ENCODE measurements around the gene MEIS2.

MEIS2 gene

GRCh38 chr15:36867436-36867835 lies 232.9 kb downstream of the MEIS2 start:
- FAIRE-seq (no peak), DNase-seq (ENCODE audit: insufficient read length, low spot score) (no peak)
- TF ChIP-seq PAX5 (IDR thresholded peaks at IDR 0.05; ENCODE audit: insufficient read depth, low read length, severe bottlenecking) (no peak), POU2F2 (IDR thresholded peaks at IDR 0.05; ENCODE audit: low read depth, low read length) (no peak), POLR2AphosphoS5 (IDR thresholded peaks at IDR 0.05; ENCODE audit: low read depth, low read length) (no peak), SPI1 (IDR thresholded peaks at IDR 0.05; ENCODE audit: low read depth, low read length) (no peak), TAF1 (IDR thresholded peaks at IDR 0.05; ENCODE audit: low read depth, low read length) (no peak)

DNA sequence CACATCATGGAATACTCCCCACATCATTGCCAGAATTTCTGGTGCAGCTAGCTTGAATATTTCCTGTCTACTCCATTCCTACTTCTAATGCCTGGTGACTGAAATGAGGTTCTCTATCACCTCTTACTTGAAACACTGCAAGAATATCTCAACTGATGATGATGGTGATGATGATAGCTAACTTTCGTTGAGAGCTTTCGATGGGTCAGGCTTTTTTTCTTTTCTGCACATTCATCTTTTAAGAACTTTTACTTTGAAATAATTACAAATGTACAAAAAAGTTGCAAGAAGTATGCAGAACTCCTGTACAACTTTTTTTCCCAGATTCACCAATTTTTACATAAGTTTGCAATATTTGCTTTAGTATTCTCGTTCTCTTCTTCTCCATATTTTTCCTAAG lies 233.5 kb downstream of the MEIS2 start:
- no peak for DNase-seq (ENCODE audit: insufficient read length, low spot score)
- no peak for FAIRE-seq
- TF ChIP-seq SPI1 (IDR thresholded peaks at IDR 0.05; ENCODE audit: low read depth, low read length) (no peak), POLR2AphosphoS5 (IDR thresholded peaks at IDR 0.05; ENCODE audit: low read depth, low read length) (no peak), POU2F2 (IDR thresholded peaks at IDR 0.05; ENCODE audit: low read depth, low read length) (no peak), PAX5 (IDR thresholded peaks at IDR 0.05; ENCODE audit: insufficient read depth, low read length, severe bottlenecking) (no peak), TAF1 (IDR thresholded peaks at IDR 0.05; ENCODE audit: low read depth, low read length) (no peak), POLR2A (IDR thresholded peaks at IDR 0.05; ENCODE audit: low read depth, low read length) (no peak)

DNA sequence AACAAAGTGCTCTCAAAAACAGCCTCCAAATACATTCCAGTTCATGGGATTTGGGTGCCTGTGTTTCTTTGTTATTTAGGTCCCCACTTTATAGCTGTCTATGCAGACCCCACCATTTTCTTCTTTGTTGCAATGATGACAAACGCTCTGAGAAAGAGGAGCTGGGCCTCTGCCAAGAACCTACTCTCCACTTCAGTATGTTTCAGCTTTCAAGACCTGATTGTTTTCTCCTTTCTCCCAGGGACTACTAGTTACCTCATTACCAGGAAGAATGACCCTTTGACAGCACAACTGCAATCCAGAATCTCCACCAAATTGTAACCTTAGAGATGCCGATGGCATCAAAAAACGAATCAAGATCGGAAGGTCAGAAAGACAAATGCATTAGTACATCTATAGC lies 236.8 kb downstream of the MEIS2 start:
- DNase-seq (ENCODE audit: insufficient read length, low spot score) = no peak
- TF ChIP-seq POLR2A (IDR thresholded peaks at IDR 0.05; ENCODE audit: low read depth, low read length) (no peak), PAX5 (IDR thresholded peaks at IDR 0.05; ENCODE audit: insufficient read depth, low read length, severe bottlenecking) (no peak), TAF1 (IDR thresholded peaks at IDR 0.05; ENCODE audit: low read depth, low read length) (no peak), POLR2AphosphoS5 (IDR thresholded peaks at IDR 0.05; ENCODE audit: low read depth, low read length) (no peak)
- FAIRE-seq = no peak

GRCh38 chr15:36860792-36861191 lies 239.6 kb downstream of the MEIS2 start:
- TF ChIP-seq TAF1 (IDR thresholded peaks at IDR 0.05; ENCODE audit: low read depth, low read length) (no peak), SPI1 (IDR thresholded peaks at IDR 0.05; ENCODE audit: low read depth, low read length) (no peak), PAX5 (IDR thresholded peaks at IDR 0.05; ENCODE audit: insufficient read depth, low read length, severe bottlenecking) (no peak), POU2F2 (IDR thresholded peaks at IDR 0.05; ENCODE audit: low read depth, low read length) (no peak), POLR2A (IDR thresholded peaks at IDR 0.05; ENCODE audit: low read depth, low read length) (no peak), POLR2AphosphoS5 (IDR thresholded peaks at IDR 0.05; ENCODE audit: low read depth, low read length) (no peak)
- FAIRE-seq = no peak
- DNase-seq (ENCODE audit: insufficient read length, low spot score) = no peak

DNA sequence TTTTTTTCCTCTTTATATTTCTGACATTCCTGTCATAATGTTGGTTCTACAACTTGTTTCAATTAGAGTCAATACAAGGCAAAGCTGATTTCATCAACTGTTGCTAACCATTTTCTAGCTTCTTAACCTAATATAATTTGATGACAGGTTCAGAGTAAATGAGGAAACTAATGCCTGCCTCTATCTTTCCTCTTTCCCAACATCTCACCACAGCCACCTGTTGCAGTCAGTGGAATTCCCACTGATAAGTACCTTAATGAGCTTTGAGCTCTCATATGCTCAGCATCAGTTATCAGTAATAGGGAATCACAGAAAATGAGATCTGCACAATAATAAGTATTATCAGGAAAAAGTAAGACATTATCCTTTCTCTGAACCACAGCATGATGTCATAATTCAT lies 241.9 kb downstream of the MEIS2 start:
- TF ChIP-seq PAX5 (IDR thresholded peaks at IDR 0.05; ENCODE audit: insufficient read depth, low read length, severe bottlenecking) = no peak
- no peak for TF ChIP-seq POLR2AphosphoS5 (IDR thresholded peaks at IDR 0.05; ENCODE audit: low read depth, low read length)
- TF ChIP-seq TAF1 (IDR thresholded peaks at IDR 0.05; ENCODE audit: low read depth, low read length) = no peak
- no peak for TF ChIP-seq SPI1 (IDR thresholded peaks at IDR 0.05; ENCODE audit: low read depth, low read length)
- no peak for DNase-seq (ENCODE audit: insufficient read length, low spot score)
- no peak for FAIRE-seq

- TF ChIP-seq SPI1 (IDR thresholded peaks at IDR 0.05; ENCODE audit: low read depth, low read length) (no peak), TAF1 (IDR thresholded peaks at IDR 0.05; ENCODE audit: low read depth, low read length) (no peak), POLR2AphosphoS5 (IDR thresholded peaks at IDR 0.05; ENCODE audit: low read depth, low read length) (no peak), PAX5 (IDR thresholded peaks at IDR 0.05; ENCODE audit: insufficient read depth, low read length, severe bottlenecking) (no peak), POU2F2 (IDR thresholded peaks at IDR 0.05; ENCODE audit: low read depth, low read length) (no peak), POLR2A (IDR thresholded peaks at IDR 0.05; ENCODE audit: low read depth, low read length) (no peak)
- no peak for FAIRE-seq
- no peak for DNase-seq (ENCODE audit: insufficient read length, low spot score)
Measured at GRCh38 chr15:36856339-36856973, 243.9 kb downstream of the MEIS2 start.

- DNase-seq (ENCODE audit: insufficient read length, low spot score) (no peak), FAIRE-seq (no peak)
- no peak for TF ChIP-seq PAX5 (IDR thresholded peaks at IDR 0.05; ENCODE audit: insufficient read depth, low read length, severe bottlenecking)
- no peak for TF ChIP-seq SPI1 (IDR thresholded peaks at IDR 0.05; ENCODE audit: low read depth, low read length)
- TF ChIP-seq POU2F2 (IDR thresholded peaks at IDR 0.05; ENCODE audit: low read depth, low read length) = no peak
- no peak for TF ChIP-seq POLR2A (IDR thresholded peaks at IDR 0.05; ENCODE audit: low read depth, low read length)
- no peak for TF ChIP-seq TAF1 (IDR thresholded peaks at IDR 0.05; ENCODE audit: low read depth, low read length)
- TF ChIP-seq POLR2AphosphoS5 (IDR thresholded peaks at IDR 0.05; ENCODE audit: low read depth, low read length) = no peak
Measured at GRCh38 chr15:36850864-36851263, 249.5 kb downstream of the MEIS2 start.

- FAIRE-seq (no peak), DNase-seq (ENCODE audit: insufficient read length, low spot score) (no peak)
- no peak for TF ChIP-seq POLR2AphosphoS5 (IDR thresholded peaks at IDR 0.05; ENCODE audit: low read depth, low read length)
- no peak for TF ChIP-seq PAX5 (IDR thresholded peaks at IDR 0.05; ENCODE audit: insufficient read depth, low read length, severe bottlenecking)
- no peak for TF ChIP-seq POLR2A (IDR thresholded peaks at IDR 0.05; ENCODE audit: low read depth, low read length)
- TF ChIP-seq POU2F2 (IDR thresholded peaks at IDR 0.05; ENCODE audit: low read depth, low read length) = no peak
Measured at GRCh38 chr15:36845270-36845669, 255.1 kb downstream of the MEIS2 start.

GRCh38 chr15:36844534-36844998 lies 255.8 kb downstream of the MEIS2 start:
- no peak for TF ChIP-seq POU2F2 (IDR thresholded peaks at IDR 0.05; ENCODE audit: low read depth, low read length)
- TF ChIP-seq POLR2AphosphoS5 (IDR thresholded peaks at IDR 0.05; ENCODE audit: low read depth, low read length) = no peak
- TF ChIP-seq PAX5 (IDR thresholded peaks at IDR 0.05; ENCODE audit: insufficient read depth, low read length, severe bottlenecking) = no peak
- no peak for TF ChIP-seq POLR2A (IDR thresholded peaks at IDR 0.05; ENCODE audit: low read depth, low read length)
- no peak for TF ChIP-seq SPI1 (IDR thresholded peaks at IDR 0.05; ENCODE audit: low read depth, low read length)
- no peak for TF ChIP-seq TAF1 (IDR thresholded peaks at IDR 0.05; ENCODE audit: low read depth, low read length)
- FAIRE-seq (no peak), DNase-seq (ENCODE audit: insufficient read length, low spot score) (no peak)

GRCh38 chr15:36843822-36844221 lies 256.5 kb downstream of the MEIS2 start:
- DNase-seq (ENCODE audit: insufficient read length, low spot score) (no peak), FAIRE-seq (no peak)
- TF ChIP-seq POU2F2 (IDR thresholded peaks at IDR 0.05; ENCODE audit: low read depth, low read length) (no peak), TAF1 (IDR thresholded peaks at IDR 0.05; ENCODE audit: low read depth, low read length) (no peak), SPI1 (IDR thresholded peaks at IDR 0.05; ENCODE audit: low read depth, low read length) (no peak), PAX5 (IDR thresholded peaks at IDR 0.05; ENCODE audit: insufficient read depth, low read length, severe bottlenecking) (no peak), POLR2AphosphoS5 (IDR thresholded peaks at IDR 0.05; ENCODE audit: low read depth, low read length) (no peak), POLR2A (IDR thresholded peaks at IDR 0.05; ENCODE audit: low read depth, low read length) (no peak)
